Ovary (tissue), 9 donors: Measurements from ENCODE around the gene RBBP6. TPM values are rescaled to one million over a fixed set of nuclear protein-coding genes. Genes with fewer than 3 reads are reported as not detected.

Source experiments
- DNase-seq, 5 donors: peaks; one replicate each; pipeline ENCODE4 v3.0.0-alpha.2; 2019 to 2020
- H3K27ac ChIP-seq, 2 donors: fragments of 200-600 bp; one replicate each; pipeline versions ENCODE4 v1.5.1 to v1.8.0; 2019 to 2022
- H3K27me3 ChIP-seq: fragments of 200-600 bp; one replicate; pipeline ENCODE4 v1.8.0; 2022
- H3K36me3 ChIP-seq: fragments of 200-600 bp; sonication (generic); one replicate; pipeline ENCODE4 v1.5.1; 2019
- H3K4me1 ChIP-seq: one replicate; pipeline ENCODE4 v1.8.1; 2013; ENCODE audit warnings: mild to moderate bottlenecking, moderate library complexity; ENCODE audit not compliant: insufficient read depth
- H3K4me3 ChIP-seq: fragments of 200-600 bp; sonication (generic); one replicate; pipeline ENCODE4 v1.5.1; 2017
- H3K9me3 ChIP-seq, 2 donors: fragments of 200-600 bp in 1 of 2; sonication (generic) in 1 of 2; one replicate each; pipeline versions ENCODE4 v1.5.1 to v1.8.1; 2013 to 2019; ENCODE audit warnings: mild to moderate bottlenecking in 1 of 2, moderate library complexity in 1 of 2
- EP300 ChIP-seq: sonication (generic); formaldehyde crosslinking; IDR thresholded peaks from one replicate; pipeline ENCODE4 v1.6.1; 2017; ENCODE audit warnings: antibody characterized with exemption
- POLR2A ChIP-seq: fragments of 450-650 bp; IDR thresholded peaks from one replicate; pipeline ENCODE4 v1.6.1; 2017; ENCODE audit warnings: antibody characterized with exemption, mild to moderate bottlenecking, moderate library complexity
- WGBS, 3 donors: extraction: QIAGEN DNeasy Blood & Tissue Kit in 1 of 3; methylation state at CpG; one replicate each; pipeline versions ENCODE4 v1.1.5 to v1.1.7; 2013 to 2017; 5-methylcytosine and 5-hydroxymethylcytosine counted together
- intact Hi-C, 4 donors: fragments of 100-400 bp; cut with DNase I; formaldehyde crosslinking; loops; one replicate each; pipeline versions ENCODE4 v1.11.0 to v1.15.1; 2022 to 2023
- polyA plus RNA-seq, 2 donors: library from polyadenylated mRNA; stranded (reverse); fragments of 200-250 nt in 1 of 2; fragments of 350-450 nt in 1 of 2; fragmentation: Illumina TruSeq in 1 of 2; extraction: RNeasy Lipid Tissue Mini Kit (QIAGEN cat#74804) in 1 of 2; gene quantifications; one replicate each; pipeline ENCODE4 v1.2.3, GENCODE V29; 2013 to 2014
- total RNA-seq, 7 donors: library from RNA; depleted of rRNA in 2 of 7; stranded (reverse); fragments of >200 nt in 2 of 7; fragmentation: NEBNext Ultra II Directional in 3 of 7; extraction: Animal tissue kit (Norgen Biotek cat#: 25700) in 3 of 7; gene quantifications; one replicate each; pipeline versions ENCODE4 v1.1.0 to v1.2.4, GENCODE V29; 2016 to 2023
- TF ChIP-seq, protein P1 (sequence below), 3 donors: fragments of 450-650 bp in 2 of 3; fragments of 200-600 bp in 1 of 3; IDR thresholded peaks; one replicate each; pipeline versions ENCODE4 v1.5.1 to v1.8.0; 2016 to 2022; ENCODE audit warnings: antibody characterized with exemption in 3 of 3, mild to moderate bottlenecking in 1 of 3
- donor health status: DM: no; HTN: no; CAD: no; lungs with moderate emphysema.
- donor health status: DM: no; HTN: no; CAD: no.
- donor health status: Bipolar disorder and iron deficiency.
- donor health status: DM: yes; HTN: yes; CAD: no.
- donor health status: DM: no; HTN: no; CAD: no.
- donor health status: DM: yes; HTN: yes; CAD: no.

The RBBP6 gene
- total and polyA plus RNA-seq, 9 donors, result 35.9 to 112 (median 65.4) TPM

GRCh38 chr16:24540602-24541210, 1.3 kb downstream of the RBBP6 start:
- Histone ChIP-seq H3K36me3 (no peaks in the 10 kb centered on the region), H3K4me3 (peak overlapping the region; percentile 52), H3K4me1 (peaks cover 3% of the 10 kb centered on the region), H3K27ac (peak overlapping the region; percentile 91 to 99), H3K27me3 (no peaks in the 10 kb centered on the region), H3K9me3 (no peaks in the 10 kb centered on the region)
- TF ChIP-seq, protein P1, sequence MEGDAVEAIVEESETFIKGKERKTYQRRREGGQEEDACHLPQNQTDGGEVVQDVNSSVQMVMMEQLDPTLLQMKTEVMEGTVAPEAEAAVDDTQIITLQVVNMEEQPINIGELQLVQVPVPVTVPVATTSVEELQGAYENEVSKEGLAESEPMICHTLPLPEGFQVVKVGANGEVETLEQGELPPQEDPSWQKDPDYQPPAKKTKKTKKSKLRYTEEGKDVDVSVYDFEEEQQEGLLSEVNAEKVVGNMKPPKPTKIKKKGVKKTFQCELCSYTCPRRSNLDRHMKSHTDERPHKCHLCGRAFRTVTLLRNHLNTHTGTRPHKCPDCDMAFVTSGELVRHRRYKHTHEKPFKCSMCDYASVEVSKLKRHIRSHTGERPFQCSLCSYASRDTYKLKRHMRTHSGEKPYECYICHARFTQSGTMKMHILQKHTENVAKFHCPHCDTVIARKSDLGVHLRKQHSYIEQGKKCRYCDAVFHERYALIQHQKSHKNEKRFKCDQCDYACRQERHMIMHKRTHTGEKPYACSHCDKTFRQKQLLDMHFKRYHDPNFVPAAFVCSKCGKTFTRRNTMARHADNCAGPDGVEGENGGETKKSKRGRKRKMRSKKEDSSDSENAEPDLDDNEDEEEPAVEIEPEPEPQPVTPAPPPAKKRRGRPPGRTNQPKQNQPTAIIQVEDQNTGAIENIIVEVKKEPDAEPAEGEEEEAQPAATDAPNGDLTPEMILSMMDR (IDR thresholded peaks at IDR 0.05), result no peak
- TF ChIP-seq EP300, result no peak
- no peak for TF ChIP-seq POLR2A
- peak in 1 of 5 donors; percentile 27 for DNase-seq
- 0 to 1% (median 1%) methylated on average over 12 of the region's 12 CpGs for WGBS, 3 donors
- intact Hi-C loops, result loop anchor here in 1 of 4 donors (10.0 kb wide), 1 partner anchor 184 kb away; the partner anchor contains the start of gene TNRC6A

DNA sequence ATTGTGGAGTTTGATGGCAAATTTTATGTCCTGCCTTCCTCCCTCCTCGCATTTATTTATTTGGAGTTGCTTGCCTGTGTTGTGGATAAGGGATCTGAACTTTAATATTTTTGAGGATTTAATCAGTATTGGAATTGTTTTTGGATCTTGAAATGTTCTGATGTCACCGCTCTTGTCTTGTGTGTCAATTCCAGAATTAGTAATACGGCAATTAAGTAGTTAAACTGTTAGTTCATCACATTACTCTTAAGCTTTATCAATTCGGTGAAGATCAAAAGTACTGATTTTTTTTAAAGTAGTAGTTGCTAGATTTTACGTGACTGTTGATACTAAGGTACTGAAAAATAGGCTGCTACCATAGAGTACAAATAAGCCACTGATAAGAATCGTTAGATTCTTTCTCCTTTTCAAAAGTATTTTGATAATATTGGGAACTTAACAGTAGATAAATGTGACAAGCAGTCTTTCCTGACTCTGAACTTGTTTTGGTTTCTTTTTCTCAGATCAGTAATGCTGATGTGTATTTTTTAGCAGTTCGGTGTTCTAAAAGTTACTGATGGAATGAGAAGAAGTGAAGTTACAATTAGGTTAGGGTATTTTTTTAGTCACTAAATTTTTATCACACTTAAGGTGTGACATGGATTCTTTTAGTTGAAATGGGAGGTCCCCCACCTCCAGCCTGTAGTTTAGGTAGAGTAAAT, 2.0 kb downstream of the RBBP6 start:
- H3K27ac ChIP-seq, result no peak overlapping the region
- WGBS, 3 donors, result 1% methylated on average over 7 of the region's 7 CpGs

GRCh38 chr16:24543949-24544348, 4.6 kb downstream of the RBBP6 start:
- peaks cover 3% of the 10 kb centered on the region for H3K4me1 ChIP-seq
- no peaks in the 10 kb centered on the region for H3K9me3 ChIP-seq
- 9 to 10% (median 9%) methylated on average over 2 of the region's 2 CpGs for WGBS, 3 donors

More for the DNA sequence above, 2.0 kb downstream of the RBBP6 start:
- Histone ChIP-seq H3K9me3 (no peaks in the 10 kb centered on the region), H3K36me3 (no peaks in the 10 kb centered on the region), H3K4me1 (peaks cover 3% of the 10 kb centered on the region), H3K27me3 (no peaks in the 10 kb centered on the region), H3K4me3 (peak overlapping the region; percentile 52)
- intact Hi-C loops, result loop anchor here in 1 of 4 donors (10.0 kb wide), 1 partner anchor 183 kb away; the partner anchor contains the start of gene TNRC6A
- TF ChIP-seq, protein P1 (IDR thresholded peaks at IDR 0.05), result no peak
- no peak for TF ChIP-seq POLR2A
- TF ChIP-seq EP300, result no peak
- DNase-seq, result no peak

DNA sequence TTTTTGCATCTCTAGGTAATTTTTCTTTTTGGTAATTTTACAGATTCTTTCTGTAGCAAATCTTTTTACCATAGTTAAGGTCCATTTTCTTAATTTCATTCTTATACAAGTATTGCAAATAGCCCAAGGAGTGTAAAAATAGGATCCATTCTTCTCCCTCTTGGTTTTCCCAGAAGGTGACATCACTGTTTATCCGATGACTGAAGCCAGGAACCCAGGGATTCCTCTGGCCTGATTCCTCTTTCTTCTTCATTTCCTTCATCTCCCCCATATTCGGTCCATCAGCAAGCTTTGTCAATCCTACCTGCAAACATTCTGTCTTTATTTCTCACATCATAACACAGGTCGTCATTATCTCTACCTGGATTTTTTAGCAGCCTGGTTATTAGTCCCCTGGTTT, 5.3 kb downstream of the RBBP6 start:
- WGBS, 3 donors, result 36 to 56% (median 46%) methylated on average over 3 of the region's 3 CpGs
- TF ChIP-seq, protein P1 (IDR thresholded peaks at IDR 0.05), result no peak
- TF ChIP-seq POLR2A (no peak), EP300 (no peak)
- no peaks in the 10 kb centered on the region for H3K27me3 ChIP-seq
- H3K36me3 ChIP-seq, result no peaks in the 10 kb centered on the region
- intact Hi-C loops, result loop anchor here in 1 of 4 donors (10.0 kb wide), 1 partner anchor 180 kb away; the partner anchor contains the start of gene TNRC6A
- H3K4me1 ChIP-seq, result peaks cover 3% of the 10 kb centered on the region
- DNase-seq, result no peak
- no peak overlapping the region for H3K4me3 ChIP-seq
- no peaks in the 10 kb centered on the region for H3K9me3 ChIP-seq
- no peak overlapping the region for H3K27ac ChIP-seq

More at GRCh38 chr16:24543949-24544348, 4.6 kb downstream of the RBBP6 start:
- no peak for DNase-seq
- TF ChIP-seq POLR2A (no peak), EP300 (no peak)
- TF ChIP-seq, protein P1 (IDR thresholded peaks at IDR 0.05), result no peak
- Histone ChIP-seq H3K4me3 (peak overlapping the region; percentile 11), H3K36me3 (no peaks in the 10 kb centered on the region), H3K27ac (no peak overlapping the region), H3K27me3 (no peaks in the 10 kb centered on the region)
- intact Hi-C loops, result loop anchor here in 1 of 4 donors (10.0 kb wide), 1 partner anchor 181 kb away; the partner anchor contains the start of gene TNRC6A
